HG03095 (cell line): ENCODE data around the gene AAR2.

Source experiments
- ATAC-seq: cut with Tn5 transposase; IDR thresholded peaks from one replicate; pipeline ENCODE4 v1.9.1; 2021; ENCODE audit warnings: moderate library complexity; ENCODE audit not compliant: unreplicated experiment

Gene AAR2

DNA sequence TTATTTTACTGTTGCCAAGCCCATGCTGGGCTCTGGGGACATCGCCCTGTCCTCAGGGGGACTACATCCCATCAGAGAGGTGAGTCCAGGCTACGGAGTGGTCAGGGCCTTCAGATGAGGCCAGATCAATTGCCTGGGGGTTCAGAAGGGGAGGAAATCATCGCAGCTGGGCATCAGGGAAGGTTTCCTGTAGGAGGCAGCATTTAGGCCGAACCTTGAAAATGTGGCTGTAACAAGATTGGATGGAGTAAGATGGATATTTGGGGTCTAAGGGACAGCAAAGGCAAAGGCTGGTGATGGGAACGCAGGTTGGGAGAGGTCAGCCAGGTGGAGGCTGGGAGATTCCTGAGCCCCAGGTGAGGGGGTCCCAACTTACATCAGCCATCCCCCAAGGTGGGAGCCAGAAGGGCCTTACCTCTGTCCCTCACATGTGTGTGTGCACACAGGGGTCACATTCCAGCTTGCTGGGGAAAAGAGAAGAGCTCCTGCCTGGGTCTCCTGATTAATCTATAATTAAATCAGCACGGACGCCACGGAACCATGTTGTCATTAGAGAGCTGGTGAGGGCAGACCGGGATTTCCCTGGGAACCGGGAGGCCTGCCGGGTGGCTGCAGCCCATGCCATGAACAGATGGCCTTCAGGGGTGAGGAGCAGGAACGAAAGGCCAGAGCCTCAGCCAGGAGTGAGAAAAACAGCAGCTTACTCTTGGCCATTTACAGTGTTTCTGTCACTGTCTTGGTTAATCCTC lies 39.3 kb downstream of the AAR2 start:
- ATAC-seq, result no peak

DNA sequence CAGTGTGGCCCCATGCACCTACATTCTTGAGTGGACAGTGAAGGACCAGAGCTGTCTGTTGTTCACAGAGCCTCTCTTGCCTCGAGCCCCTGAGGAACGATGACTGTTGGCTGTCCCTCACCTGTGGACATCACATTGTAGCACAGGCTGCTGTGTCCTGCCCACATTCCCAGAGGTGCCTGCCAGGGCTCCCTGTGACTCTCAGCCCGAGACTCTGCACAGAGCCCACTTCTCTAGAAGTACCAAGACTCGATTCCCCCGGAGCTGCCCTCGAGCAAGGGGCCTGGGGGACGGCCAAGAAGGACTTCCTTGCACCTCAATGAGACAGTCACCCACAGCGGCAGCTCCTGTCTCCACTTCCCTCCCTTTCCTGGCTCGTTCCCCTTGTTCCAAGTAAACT lies 41.3 kb downstream of the AAR2 start:
- ATAC-seq, result no peak

DNA sequence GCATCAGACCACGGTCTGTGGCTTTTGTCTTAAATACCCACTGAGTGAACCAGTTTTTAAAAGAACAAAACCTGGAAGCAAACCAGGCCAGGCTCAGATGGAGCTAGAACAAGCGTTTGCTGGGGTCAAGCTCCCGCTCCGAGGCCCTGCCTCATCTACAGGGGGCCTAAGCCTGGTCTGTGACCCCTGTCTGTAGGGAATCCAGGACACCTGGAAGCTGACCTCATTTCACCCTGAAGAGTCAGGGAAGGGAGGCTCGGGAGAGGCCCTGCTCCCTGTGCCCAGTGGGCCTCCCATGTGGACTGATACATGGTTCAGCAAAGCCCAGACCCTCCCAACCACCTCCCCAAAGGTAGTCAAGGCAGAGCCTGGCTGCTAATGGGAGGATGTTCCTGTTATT lies 43.1 kb downstream of the AAR2 start:
- ATAC-seq, result no peak

DNA sequence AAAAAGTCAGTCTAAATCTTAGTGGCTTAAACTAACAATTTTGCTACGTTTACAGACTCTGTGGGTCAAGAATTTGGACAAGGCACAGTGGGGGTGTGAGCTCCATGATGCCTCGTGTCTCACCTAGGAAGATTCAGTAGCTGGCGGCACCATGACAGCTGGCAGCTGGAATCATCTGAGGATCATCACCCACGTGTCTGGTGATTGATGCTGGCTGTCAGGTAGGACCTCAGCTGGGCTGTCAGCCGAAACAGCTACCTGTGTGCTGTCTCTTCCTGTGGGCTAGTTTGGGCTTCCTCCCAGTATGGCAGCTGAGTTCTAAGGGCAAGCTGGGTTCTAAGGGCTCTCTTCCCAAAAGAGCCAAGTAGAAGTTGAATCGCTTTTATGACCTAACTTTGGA lies 43.5 kb downstream of the AAR2 start:
- ATAC-seq, result no peak

- ATAC-seq, result no peak
Measured at GRCh38 chr20:36281785-36282380, 45.6 kb downstream of the AAR2 start.

DNA sequence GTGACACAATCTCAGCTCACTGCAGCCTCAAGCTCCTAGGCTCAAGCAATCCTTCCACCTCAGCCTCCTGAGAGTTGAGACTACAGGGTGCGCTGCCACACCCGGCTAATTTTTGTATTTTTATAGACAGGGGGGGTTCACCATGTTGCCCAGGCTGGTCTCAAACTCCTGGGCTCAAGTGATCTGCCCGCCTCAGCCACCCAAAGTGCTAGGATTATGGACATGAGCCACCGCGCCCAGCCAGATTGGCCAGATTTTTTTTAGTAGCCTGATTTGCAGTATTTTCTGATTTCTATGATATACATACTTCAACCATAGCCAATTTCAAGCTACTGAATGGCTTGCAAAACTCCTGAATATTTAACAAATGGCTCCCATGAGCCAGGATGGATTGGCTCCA lies 48.5 kb downstream of the AAR2 start:
- ATAC-seq, result no peak

GRCh38 chr20:36285746-36286447 lies 49.6 kb downstream of the AAR2 start:
- no peak for ATAC-seq

DNA sequence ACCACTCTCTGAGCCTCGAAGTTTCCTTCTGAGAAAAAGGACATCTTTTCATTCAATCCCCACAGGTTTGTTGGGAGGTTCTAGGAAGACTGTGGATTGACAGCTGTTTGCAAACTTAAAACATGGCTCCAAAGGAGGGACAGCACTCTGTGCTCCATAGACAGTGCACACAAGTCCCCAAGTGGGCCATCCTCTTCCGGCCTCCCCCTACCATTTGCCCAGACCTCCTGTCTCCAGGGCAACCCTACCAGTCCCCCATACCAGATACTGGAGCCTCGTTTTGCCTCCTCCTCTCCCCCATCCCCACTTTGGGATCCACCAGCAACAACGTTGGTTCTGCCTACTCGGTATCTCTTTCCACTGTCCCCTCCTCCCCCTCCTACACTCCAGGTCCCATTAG lies 61.4 kb downstream of the AAR2 start:
- ATAC-seq, result no peak

GRCh38 chr20:36298061-36298460 lies 61.8 kb downstream of the AAR2 start:
- ATAC-seq, result no peak

DNA sequence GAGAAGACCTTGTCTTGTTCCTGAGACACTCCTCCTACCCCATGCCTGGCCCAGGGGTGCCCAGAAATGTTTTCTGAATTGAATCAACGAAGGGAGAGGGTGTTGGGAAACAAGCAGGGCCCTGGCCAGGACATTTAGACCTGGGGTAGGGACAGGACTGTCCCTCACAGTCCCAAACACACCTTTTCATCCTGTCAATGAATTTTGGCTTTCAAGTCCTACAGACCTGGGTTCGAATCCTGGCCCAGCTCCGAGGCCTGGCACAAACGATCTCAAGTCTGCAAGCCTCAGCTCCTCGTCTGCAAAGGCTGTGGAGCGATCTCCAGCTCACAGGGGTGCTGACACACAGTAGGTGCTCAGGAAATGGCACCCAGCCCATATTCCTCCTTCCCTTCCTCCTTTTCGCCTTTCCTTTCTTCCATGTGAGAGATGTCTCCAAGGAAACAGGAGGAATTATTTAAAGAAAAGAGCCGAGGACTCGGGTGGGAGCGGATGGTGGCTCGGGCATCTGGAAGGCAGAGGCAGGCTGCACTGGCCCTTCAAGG lies 62.6 kb downstream of the AAR2 start:
- ATAC-seq, result no peak

DNA sequence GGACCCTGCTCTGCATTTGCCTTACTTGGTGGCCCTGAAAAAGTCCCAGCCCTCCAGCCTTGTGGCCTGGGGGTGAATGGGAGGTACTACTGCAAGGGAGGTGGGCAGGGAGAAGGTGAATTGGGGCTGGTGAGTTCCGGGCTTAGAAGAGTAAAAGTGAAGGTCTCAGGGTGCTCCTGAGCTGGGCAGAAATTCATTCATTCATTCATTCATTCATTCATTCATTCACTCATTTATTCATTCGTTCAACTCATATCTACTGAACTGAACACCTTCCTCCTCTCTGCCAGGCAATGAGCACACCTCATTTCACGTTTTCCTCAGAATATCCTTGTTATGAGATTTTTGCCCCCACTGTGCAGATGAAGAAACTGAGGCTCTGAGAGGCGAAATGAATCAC lies 63.2 kb downstream of the AAR2 start:
- ATAC-seq, result no peak

GRCh38 chr20:36301359-36302119 lies 65.3 kb downstream of the AAR2 start:
- no peak for ATAC-seq

- ATAC-seq, result no peak
Measured at GRCh38 chr20:36303020-36303595, 66.8 kb downstream of the AAR2 start.

DNA sequence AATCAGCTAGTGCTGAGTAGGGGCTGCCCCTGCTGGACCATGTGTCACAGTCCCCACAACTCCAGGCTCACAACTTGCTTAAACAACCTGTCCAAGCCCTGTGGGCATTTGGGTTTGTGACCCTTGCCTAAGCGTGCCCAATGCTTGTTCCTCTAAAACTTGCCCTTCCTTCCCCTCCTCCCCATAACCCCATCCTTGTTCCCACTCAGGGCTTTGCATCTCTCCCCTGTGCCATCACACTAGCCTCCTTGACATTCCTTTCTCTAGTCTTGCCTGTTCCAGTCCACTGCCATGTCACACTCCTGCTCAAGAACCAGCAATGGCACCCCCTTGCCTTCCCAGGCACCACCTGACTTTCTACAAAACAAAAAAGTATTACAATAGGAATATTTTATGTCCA lies 67.6 kb downstream of the AAR2 start:
- no peak for ATAC-seq

DNA sequence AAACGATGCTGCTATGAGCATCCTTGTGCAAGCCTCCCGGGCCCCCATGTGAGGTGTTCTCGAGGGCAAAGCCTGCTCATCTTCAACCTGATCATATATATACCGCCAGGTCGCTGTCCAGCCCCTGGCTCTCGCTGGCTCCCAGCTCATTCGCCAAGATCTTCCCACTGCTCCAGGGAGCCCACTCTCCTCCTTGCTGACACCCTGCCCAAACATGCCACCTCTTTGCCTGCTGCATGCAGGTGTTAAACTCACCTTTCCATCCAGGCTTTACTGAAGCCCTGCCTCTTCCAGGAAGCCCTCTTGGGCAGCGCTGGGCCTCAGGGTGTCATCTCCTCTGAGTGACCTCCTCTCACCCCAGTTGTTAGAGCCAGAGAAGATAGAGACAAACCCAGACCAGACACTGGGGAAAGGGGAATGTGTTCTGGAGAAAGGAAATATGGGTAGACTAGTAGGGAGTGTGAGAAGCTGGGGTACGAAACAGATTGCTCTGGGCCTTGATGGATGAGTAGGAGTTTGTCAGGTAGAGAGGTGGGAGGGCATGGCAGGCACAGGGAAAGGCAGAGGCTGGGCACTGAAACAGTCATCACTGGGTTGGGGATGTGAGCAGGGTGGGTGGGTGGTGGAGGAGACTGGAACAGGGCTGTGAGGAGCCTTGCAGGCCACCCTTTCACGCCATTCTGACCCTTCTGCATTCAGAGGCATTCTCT lies 68.7 kb downstream of the AAR2 start:
- no peak for ATAC-seq

DNA sequence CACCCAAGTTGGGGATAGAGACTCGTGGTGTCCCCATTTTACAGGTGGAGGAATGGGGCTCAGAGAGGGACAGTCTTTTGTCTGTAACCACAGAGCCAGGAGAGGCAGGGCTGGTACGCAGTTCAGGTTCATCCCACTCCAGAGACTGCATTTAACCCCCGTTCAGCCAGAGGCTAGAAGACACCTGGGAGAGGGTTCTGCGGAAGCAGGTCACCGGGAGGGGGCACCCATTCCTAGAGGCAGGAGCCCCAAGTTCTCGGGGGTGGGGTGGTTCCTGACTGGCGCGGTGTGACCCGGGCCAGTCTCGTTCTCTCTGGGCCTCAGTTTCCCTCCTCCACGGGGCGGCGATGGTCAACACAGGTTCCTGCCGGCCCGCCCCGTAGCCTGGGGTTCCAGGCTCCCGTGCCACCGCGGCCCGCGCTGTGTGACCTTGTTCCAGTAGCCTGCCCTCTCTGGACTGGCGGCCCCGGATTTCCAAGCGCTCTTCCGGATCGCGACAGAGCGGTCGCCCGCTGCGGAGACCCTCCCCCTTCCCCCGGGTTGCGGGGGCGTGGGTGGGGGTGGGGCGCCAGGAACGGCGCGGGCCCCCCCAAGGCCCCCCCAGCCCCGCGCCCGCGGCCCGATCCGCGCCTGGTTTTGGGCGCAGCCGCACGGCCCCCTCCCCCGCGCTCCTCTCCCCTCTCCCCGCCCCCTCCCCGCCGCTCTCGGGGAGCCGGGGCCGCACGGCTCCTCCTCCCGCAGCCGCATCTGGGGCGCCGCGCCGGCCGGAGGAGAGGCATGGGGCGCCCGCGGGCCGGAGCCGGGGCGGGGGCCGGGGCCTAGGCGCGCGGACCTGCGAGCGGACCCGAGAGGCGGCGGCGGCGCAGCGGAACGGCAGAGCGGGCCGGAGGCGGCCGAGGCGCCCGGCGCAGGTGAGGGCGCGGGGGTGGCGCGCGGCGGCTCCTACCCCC lies 69.6 kb downstream of the AAR2 start, which contains the start of gene DLGAP4:
Gene DLGAP4, plus strand, starts transcription at position 738 of the 950 bp plus-strand sequence. CDS start 125,379 bp downstream, outside the sequence.
- no peak for ATAC-seq
